Stimulated activated CD8-positive, alpha-beta memory T cell treated with anti-CD3 and anti-CD28 coated beads, Interleukin-12 subunit alpha, Interleukin-12 subunit beta, amount 100 ng/mL, for 1 hour (primary cell): Measurements from ENCODE around the gene GALNT5.
"Not testable (repeated sequence)": the region's sequence is repeated elsewhere in the genome, so short reads cannot be mapped to it uniquely, and the experiment has no call there.

Source experiments
- DNase-seq: peaks from one replicate; pipeline ENCODE4 v3.0.0-alpha.2; 2020; ENCODE audit warnings: low read depth

The GALNT5 gene

DNA sequence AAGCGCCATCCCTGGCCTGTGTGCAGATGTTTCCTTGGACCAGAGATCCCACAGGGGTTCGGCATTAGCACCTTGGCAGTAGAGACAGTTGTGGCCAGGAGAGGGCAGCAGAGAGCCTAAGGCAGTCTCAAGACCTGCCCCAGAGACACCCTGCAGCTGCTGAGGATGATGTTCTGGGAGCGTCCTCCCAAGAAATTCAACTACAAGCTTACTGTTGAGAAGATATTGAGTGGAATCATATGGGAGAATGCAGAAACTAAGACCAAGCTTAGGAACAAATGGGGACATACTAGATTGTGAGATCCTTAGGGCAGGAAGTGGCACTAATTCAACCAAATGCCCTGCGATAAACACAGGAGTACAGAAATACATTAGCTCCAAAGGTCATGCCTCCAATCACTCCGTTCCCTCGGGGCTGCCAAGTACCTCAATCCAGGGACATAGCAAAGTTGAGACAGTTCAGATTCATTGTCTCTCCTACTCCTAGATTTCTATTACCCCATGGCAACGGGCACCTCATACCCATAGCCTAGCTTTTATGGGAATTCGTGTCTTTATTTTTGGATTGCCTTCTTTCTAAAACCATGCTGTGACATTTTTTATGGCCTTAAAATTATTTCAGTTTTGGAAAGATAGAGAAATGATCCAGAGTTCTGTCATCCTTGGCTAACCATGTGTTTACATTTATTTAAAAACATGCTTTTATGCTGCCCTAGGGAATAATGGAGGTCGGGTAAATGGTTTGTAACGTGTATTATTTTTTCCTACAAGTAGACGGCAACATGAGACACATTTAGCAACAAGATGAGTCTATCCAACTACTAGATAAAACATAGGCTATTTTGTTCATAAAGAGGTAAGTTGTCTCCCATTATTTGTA lies 70.4 kb downstream of the GALNT5 start:
- peak; percentile 84 for DNase-seq

DNA sequence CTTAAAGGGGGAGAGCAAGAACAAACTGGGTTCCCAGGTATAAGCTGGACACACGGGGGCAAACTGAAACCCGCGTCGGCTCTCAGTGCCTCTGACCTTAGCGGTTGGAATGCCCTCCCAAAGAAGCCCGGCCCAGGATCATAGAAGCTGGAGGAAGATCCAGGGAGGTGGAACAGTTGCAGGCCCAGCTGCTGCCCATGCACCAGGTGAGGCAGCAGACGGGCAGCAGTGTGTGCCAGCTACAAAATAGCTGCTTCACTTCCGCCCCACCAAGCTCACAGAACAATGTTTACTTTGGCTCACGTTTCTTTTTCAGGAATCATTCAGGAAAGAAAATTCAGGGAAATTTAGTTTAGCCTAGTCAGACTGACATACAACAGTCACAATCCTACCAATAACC lies 72.0 kb downstream of the GALNT5 start:
- no peak for DNase-seq

DNA sequence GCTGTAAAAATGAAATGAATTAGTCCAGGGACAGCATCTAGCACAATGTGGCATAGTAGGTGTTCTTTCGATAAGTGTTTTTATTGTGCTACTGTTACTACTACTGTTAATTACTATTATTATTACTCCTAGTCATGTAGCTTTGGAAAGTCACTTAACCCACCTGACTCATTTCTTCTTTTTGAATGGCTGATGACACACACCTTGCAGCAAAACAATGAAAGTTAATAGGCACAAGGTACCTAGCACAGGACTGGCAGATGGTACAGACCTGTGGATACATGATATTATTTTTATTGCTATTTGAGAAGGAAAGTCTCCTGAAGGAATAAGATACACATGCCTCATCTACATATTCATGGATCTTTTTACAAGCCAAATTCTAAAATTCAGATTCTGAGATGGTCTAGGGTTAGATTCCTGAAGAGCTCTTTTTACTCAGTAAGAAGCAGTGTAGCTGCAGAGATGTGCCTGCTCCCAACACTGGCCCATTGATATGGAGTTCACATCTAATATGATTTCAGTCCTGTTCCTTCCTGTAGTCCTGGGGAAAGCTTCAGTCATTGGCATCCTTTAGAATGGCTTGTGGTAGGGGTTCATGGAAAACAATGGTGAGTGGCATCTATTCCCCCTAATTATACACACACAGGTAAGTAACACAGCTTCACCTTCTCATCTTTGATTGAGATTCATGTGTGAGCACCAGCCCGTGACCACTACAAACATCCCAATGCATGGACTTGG lies 76.0 kb downstream of the GALNT5 start:
- no peak for DNase-seq

GRCh38 chr2:157334335-157334734 lies 76.8 kb downstream of the GALNT5 start:
- DNase-seq, result no peak

- DNase-seq, result no peak
Observed at GRCh38 chr2:157334797-157335196, 77.3 kb downstream of the GALNT5 start.

DNA sequence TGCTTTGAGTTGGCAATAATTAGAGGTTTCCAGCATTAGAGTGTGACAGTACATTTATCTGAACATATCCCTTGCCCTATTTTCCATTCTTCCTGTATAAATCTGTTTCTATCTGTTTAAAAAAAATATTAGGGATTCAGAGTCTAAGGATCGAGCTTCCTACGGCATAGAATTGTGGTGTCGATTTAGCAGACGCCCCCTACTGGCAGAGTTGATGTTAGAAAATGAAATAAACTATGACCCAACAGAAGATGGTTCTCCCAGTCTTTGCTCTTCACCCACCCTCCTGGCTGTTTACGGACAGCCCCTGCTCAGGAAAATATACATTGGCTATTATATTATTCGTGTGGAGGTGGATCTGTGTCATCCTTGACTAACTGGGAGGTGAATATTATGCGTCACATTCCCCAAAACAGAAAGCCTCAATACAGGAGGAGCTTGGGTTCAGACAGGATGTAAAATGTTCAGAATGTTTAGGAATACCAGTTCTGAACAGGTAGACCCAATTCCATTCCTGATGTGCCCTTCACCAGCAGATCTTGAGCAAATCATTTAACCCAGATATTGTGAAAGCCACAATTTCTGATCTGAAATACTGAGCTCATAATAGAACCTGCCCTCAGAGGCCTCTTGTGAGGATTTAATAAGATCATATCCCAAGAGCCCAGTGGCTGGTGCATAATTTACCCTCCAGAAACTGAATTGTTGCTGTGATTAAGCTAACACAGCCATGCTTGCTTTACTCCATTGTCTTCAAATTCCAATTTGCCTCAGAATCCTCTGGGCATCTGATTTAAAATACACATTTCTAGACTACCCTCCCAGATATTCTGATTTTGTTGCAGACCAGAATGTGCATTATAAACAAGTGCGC lies 78.9 kb downstream of the GALNT5 start:
- peak; percentile 21 for DNase-seq

DNA sequence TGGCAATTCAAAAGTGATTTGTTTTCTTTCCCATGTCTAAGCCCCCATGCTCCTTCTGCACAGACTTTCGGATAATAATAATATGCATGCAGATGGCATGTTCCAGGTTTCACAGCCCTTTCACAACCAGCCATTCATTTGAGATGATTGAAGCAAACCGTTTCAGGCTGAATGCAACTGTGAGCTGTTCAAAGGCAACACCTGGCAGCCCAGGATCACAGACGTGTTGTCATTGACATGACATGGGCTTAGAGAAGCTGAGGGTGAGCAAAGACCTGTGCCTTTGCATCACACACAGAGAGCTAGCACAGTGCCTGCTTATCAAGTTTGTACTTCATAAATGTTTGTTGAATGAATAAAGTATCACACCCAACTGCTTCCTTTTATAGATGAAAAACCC lies 80.5 kb downstream of the GALNT5 start:
- no peak for DNase-seq

- no peak for DNase-seq
Observed at GRCh38 chr2:157339965-157340655, 82.6 kb downstream of the GALNT5 start.

GRCh38 chr2:157341381-157341780 lies 83.9 kb downstream of the GALNT5 start:
- DNase-seq, result not testable (repeated sequence)

DNA sequence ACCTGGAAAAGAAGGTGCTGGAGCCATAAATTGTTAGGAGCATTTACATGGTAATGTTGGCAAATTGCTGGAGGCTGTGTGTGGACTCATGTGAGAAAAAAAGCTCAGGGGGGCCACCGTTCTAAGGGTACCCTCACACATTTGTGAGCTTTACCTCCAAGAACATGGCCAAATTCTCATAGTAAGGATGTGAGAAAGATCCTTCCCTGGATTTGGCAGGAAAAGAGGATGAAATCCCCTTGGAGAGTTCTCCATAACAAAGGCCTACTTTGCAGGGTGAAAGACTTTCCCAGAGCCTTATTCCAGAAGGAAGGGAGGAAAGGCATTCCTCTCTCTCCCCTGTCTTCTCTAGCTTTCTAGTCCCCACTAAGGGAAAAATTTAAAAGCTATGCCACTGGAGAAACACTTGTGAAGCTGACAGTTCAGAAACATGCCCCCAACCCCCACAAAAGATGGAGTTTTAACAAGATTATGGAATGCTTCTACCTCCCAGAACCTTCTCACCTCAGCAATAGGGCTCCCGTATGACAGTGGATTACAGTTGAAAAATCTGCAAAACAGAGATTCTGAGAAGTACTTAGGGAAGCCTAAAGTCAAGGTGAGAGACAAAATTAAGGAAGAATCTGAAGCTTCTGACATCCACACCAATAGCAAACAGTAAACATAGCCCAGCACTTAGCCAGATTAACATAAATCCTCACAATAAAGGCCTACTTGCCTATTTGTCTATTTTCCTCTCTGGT lies 88.3 kb downstream of the GALNT5 start:
- DNase-seq, result no peak

DNA sequence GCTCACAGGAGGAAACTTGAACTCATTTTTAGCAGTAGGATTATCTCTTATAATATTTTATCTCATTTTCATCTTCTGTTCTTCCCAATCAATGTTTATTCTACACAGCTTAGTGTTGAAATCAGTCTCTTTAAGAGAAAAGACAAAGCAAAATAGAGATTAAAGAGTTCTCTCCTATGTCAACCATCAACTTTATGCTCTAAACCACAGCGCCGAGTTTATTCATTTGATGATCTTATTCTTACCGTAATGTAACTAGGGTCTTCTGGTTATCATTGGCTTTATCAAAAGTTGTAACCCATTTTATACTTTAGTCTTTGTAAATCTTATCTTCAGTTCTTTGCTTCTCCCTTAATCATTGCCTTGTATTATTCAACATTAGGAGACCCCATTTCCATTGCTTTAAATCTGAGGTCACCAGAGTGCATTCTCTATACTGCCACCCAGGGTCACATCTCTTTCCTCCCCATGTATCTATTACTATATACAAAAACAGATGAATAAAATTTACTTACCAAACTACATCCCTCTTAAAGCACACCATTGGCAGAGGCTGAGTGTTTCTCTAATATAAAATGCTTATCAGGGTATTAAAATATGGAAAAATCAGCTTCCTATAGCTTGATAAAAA lies 90.9 kb downstream of the GALNT5 start:
- DNase-seq, result no peak

DNA sequence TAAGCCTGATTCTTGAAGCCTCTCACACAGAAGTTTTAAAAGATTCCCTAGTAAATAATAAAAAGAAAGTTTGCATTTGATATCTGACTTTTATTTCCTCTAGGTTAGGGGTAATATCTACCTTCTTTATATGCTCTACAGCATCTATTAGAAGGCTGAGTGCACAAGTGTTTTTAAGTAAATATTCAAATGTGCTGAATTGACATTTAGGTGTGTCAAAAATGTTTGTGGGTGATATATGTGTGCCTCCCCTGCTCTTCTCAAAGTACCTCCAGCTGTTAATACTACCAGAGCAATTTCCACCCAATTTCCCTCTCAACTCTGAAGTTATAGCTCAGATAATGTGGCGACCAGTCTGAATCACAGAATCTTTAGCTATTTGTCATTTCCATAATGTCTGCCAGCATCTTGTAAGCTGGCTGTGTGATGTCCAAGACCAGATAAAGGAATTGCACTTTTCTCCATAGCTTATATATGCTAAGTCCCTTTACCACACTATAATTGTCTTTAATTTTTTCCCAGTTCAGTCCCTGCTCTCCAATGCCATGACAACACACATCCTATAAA lies 92.5 kb downstream of the GALNT5 start:
- no peak for DNase-seq

- DNase-seq, result no peak
Observed at GRCh38 chr2:157355618-157356017, 98.1 kb downstream of the GALNT5 start.

- DNase-seq, result no peak
Observed at GRCh38 chr2:157359628-157360027, 102.1 kb downstream of the GALNT5 start.

DNA sequence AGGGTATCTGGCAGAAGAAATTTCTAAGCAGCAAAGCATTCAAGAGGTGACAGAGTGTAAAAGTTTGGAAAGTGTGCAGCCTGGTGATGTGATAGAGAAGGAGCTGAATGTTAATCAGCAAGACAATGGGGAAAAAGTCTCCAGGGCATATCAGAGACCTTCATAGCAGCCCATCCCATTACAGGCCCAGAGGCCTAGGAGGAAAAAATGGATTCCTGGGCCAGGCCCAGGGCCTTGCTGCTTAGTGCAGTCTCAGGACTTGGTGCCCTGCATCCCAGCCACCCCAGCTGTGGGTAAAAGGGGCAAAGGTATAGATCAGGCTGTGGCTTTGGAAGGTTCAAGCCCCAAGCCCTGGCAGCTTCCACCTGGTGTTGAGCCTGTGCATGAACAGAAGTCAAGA lies 104.0 kb downstream of the GALNT5 start:
- no peak for DNase-seq

- no peak for DNase-seq
Observed at GRCh38 chr2:157362627-157363026, 105.1 kb downstream of the GALNT5 start.

GRCh38 chr2:157363612-157364101 lies 106.2 kb downstream of the GALNT5 start:
- DNase-seq, result no peak
